Activated CD4-positive, CD25-positive, alpha-beta regulatory T cell treated with anti-CD3 and anti-CD28 coated beads, Interleukin-2, amount 50 U/mL, for 24 hours (primary cell): Measurements from ENCODE around the gene C6orf120.
"Not testable (repeated sequence)": the region's sequence is repeated elsewhere in the genome, so short reads cannot be mapped to it uniquely, and the experiment has no call there.

Experiments used
- ATAC-seq, 2 donors: fragments of 150-1000 bp; cut with Tn5 transposase; one replicate each; pipeline ENCODE4 v1.10.0; 2021; ENCODE audit warnings: mild to moderate bottlenecking in 1 of 2, moderate library complexity in 1 of 2

The C6orf120 gene

DNA sequence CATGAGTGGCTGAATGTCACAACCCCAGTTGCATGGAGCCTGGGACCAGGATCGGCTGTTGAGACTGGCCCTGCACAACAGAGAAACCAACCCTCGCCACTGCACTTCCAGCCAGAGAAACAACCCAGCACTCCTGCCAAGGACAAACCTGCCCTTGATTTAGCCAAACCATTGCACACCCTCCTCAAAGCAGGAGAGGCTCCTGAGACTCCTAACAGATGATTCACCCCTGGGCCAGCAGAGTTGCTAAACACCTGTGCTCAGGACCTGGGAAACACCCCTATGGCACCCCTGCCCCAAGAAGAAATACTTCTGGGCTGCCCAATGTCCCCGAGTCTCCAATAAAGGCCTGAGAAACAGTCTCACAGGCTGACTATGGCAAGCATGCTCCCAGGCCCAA lies 17.9 kb upstream of the C6orf120 start:
- no peak for ATAC-seq

DNA sequence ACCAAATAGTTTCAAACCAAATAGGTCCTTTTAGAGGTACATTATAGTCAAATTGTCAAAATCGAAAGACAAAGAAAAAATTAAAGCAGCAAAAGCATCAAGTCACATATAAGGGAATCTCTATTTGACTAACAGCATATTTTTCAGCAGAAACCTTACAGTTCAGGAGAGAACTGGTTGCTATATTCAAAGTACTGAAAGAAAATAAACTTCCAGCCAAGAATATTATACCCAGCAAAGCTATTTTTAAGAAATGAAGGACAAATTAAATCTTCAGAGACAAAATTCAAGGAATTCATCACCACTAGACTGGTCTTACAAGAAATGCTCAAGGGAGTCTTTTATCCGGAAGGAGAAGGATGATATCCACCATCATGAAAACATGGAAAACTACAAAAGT lies 16.1 kb upstream of the C6orf120 start:
- no peak for ATAC-seq

- no peak for ATAC-seq
These were observed 12.6 kb upstream of the C6orf120 start for GRCh38 chr6:169689287-169689686.

DNA sequence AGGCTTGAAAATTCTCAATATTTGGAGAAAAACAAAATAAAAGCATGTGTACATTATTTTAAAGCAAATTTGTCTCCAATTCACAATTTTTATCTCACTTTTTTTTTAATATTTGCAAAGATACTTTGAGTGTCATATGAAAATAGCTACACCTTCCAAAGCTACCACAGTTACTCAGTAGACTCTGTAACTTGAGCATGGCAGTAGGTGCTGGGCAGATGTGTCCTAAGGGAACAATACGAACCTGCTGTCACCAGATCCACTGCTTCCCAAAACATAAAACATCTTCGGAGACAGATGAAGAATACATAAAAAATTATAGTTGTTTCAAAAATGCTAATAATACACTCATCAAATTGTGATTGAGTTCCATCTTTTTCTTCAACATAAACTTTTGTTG lies 10.7 kb upstream of the C6orf120 start:
- no peak for ATAC-seq

- ATAC-seq = no peak
These were observed 9.4 kb upstream of the C6orf120 start for GRCh38 chr6:169692516-169692915.

GRCh38 chr6:169695131-169695530 lies 6.8 kb upstream of the C6orf120 start:
- ATAC-seq = no peak

DNA sequence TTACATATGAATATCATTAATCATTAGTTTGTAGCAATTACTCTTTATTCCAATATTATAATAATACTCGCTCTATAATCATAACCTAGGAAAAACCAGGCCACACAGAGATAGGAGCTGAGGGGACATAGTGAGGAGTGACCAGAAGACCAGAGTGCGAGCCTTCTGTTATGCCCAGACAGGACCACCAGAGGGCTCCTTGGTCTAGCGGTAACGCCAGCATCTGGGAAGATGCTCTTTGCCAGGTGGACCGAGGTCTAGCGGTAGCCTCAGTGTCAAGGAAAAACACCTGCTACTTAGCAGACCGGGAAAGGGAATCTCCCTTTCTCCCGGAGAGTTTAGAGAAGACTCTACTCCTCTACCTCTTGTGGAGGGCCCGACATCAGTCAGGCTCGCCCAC lies 4.8 kb upstream of the C6orf120 start:
- not testable (repeated sequence) for ATAC-seq

GRCh38 chr6:169700296-169700695 lies 1.6 kb upstream of the C6orf120 start:
- ATAC-seq = no peak

GRCh38 chr6:169701311-169701953 lies 494 bp upstream of the C6orf120 start:
- ATAC-seq = no peak

DNA sequence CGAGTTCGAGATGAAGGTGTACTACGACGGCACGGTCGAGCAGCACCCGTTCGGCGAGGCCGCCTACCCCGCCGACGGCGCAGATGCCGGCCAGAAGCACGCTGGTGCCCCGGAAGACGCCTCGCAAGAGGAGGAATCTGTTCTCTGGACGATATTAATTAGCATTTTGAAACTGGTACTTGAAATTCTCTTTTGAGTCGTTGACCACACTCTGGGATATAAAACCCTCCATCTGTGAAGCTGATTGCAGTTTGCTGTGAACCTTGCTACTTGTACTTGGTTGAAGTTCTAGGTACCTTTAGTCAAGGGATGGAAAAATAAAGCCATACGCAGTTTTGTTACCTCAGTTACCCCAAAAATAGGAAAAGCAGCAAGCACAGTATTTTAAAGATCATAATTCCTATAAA lies 917 bp downstream of the C6orf120 start:
- ATAC-seq = peak; percentile 2 to 3

DNA sequence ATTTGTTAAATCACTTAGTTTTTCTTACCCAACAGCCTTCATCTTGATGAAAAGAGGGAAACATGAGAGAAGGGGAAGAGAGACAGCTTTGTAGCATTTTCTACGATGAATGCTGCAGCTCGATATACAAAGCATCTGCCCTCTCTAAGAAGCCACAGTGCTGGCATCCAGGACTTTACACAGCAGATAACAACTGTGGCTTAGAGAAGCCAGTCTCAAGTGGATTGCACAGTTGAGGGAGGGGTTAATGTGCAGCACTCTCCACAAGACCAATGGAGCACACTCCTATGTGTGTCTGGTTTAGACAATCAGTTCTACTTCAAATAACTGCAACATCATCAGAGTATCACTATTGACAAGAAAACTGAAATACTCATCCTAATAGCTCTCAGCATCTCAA lies 5.8 kb downstream of the C6orf120 start:
- ATAC-seq = no peak

- ATAC-seq = peak; percentile 17 to 41
These were observed 7.4 kb downstream of the C6orf120 start for GRCh38 chr6:169709293-169709692.

- ATAC-seq = no peak
These were observed 8.1 kb downstream of the C6orf120 start for GRCh38 chr6:169710009-169710408.

GRCh38 chr6:169714178-169714577 lies 12.3 kb downstream of the C6orf120 start:
- ATAC-seq = peak; percentile 61 to 63

- no peak for ATAC-seq
These were observed 12.7 kb downstream of the C6orf120 start for GRCh38 chr6:169714595-169714994.

DNA sequence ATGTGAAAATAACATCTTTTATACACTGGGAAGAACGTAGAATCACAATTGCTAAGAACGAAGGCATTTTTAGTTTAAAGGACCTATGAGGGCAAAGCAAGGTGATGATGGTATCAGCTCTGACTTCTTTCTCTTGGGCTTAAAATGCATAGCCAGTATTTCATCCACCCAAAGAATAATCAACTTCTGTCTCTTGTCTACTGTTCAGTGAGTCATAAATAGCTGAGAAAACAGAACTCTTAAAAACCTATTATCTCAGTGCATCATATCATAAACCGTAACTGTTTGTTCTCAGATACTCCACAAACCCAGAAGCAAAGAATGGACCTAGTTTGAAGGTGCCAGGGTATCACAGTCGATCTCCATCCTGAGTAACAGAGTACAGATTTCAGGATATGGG lies 17.2 kb downstream of the C6orf120 start:
- ATAC-seq = no peak

DNA sequence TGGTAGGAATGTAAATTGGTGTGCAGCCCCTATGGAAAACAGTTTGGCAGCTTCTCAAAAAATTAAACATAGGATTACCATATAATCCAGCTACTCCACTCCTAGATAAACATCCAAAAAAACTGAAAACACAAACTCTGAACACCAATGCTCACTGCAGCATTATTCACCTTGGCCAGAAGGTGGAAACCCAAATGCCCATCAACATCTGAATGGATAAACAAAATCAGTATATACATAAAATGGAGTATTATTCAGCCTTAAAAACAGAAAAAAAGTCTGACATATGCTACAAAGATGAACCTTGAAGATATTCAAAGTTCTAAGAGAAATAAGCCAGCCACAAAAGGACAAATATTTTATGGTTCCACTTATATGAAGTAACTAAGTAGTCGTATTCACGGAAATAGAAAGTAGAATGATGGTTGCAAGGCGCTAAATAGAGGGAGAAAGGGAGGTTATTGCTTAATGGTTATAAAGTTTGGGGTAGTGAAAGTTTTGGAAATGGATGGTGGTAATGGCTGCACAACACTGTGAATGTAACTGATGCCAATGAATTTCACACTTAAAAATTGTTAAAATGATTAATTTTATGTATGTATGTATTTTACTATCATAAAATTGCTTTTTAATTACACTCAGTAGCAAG lies 18.4 kb downstream of the C6orf120 start:
- no peak for ATAC-seq

- peak in 1 of 2 donors; percentile 3 for ATAC-seq
These were observed 20.7 kb downstream of the C6orf120 start for GRCh38 chr6:169722362-169723199.

DNA sequence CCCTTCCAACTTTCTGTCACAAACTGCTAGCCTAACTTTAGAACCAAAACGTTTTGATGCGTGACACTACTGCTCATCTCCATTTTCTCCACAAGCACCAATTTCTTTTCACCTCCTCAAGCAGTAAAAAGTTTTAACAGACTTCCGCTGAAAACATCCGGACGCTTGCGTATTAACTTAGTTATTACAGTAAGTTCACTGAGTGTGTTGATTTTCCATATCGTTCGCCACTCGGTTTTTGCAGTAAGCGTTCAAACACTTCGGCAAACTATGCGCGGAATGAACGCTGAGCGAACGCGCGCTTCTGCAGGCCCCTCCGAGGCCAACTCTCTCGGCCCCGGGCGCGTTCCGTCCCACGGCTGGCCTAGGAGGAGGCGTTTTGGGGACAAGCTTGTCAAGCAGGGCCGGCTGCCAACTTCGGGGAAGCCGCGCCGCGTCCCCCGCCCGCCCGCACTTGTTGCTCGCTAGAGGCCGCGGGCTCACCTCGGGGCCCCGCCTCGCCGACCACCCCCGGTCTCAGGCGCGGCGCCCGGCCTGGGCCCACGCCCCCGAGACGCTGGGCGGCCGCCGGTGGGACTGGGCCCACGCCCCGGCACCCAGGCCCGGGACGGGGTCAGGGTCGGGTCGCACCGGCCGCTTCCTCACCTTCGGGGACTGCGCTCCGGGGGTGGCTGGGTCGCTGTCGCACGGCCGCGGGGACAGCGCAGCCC lies 21.4 kb downstream of the C6orf120 start:
- peak; percentile 28 to 30 for ATAC-seq

DNA sequence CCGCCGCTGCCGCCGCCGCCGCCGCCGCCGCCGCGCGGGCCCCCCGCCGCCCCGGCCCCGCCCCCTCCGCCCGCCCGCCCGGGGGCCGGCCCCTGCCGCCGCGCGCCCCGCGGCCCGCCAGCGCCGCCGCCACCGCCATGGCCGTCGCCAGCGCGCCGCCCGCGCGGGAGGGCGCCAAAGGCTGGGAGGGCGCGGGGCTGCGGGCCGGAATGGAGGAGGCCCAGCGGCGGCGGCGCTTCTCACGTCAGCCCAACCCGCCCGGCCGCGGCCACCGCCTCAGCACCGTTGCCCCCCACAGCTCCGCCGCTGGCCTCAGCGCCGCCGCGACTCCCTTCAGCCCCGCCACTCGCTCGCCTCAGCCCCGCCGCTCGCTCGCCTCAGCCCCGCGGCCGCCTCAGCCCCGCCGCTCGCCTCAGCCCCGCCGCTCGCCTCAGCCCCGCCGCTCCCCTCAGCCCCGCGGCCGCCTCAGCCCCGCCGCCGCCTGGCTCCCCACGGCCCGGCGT lies 22.1 kb downstream of the C6orf120 start:
- ATAC-seq = peak; percentile 50 to 55

GRCh38 chr6:169724494-169725124 lies 22.7 kb downstream of the C6orf120 start, which contains the start of gene PHF10:
TSS of gene PHF10 (minus strand) at chr6:169724500. CDS start at chr6:169723931, 569 bp downstream.
- ATAC-seq = peak; percentile 64 to 68
